Ecto neural progenitor cell (in vitro differentiated cells): ENCODE results near the gene METTL13.

Experiments used
- DNase-seq: peaks from one replicate; pipeline ENCODE4 v3.0.0-alpha.2; 2018; ENCODE audit warnings: low spot score

The METTL13 gene

GRCh38 chr1:171781176-171781875, at the start of gene METTL13:
Gene METTL13, plus strand, starts transcription at chr1:171781660. Its CDS starts 308 bp downstream, at chr1:171781968.
- peak; percentile 98 for DNase-seq

- no peak for DNase-seq
Measured at GRCh38 chr1:171736196-171736595, 45.3 kb upstream of the METTL13 start.

- no peak for DNase-seq
Measured at GRCh38 chr1:171738911-171739310, 42.5 kb upstream of the METTL13 start.

GRCh38 chr1:171739656-171740055, 41.8 kb upstream of the METTL13 start:
- DNase-seq = no peak

GRCh38 chr1:171740356-171740863, 41.0 kb upstream of the METTL13 start:
- DNase-seq = no peak

- DNase-seq = peak; percentile 46
Measured at GRCh38 chr1:171740987-171741871, 40.2 kb upstream of the METTL13 start.

GRCh38 chr1:171741872-171742576, 39.4 kb upstream of the METTL13 start, which contains the start of gene VAMP4:
Gene VAMP4, minus strand, starts transcription at chr1:171742065. Its CDS starts 3,651 bp downstream, at chr1:171738414.
- peak; percentile 89 for DNase-seq

GRCh38 chr1:171742577-171742922, 38.9 kb upstream of the METTL13 start:
- DNase-seq = peak; percentile 49

- DNase-seq = no peak
Measured at GRCh38 chr1:171743081-171743870, 38.2 kb upstream of the METTL13 start.

- no peak for DNase-seq
Measured at GRCh38 chr1:171744986-171745385, 36.5 kb upstream of the METTL13 start.

GRCh38 chr1:171748651-171749050, 32.8 kb upstream of the METTL13 start:
- no peak for DNase-seq

- no peak for DNase-seq
Measured at GRCh38 chr1:171751221-171751620, 30.2 kb upstream of the METTL13 start.

- no peak for DNase-seq
Measured at GRCh38 chr1:171753182-171753581, 28.3 kb upstream of the METTL13 start.

GRCh38 chr1:171753685-171754352, 27.6 kb upstream of the METTL13 start:
- DNase-seq = no peak

- DNase-seq = no peak
Measured at GRCh38 chr1:171754353-171754705, 27.1 kb upstream of the METTL13 start.

GRCh38 chr1:171754971-171755370, 26.5 kb upstream of the METTL13 start:
- DNase-seq = no peak

GRCh38 chr1:171756856-171757255, 24.6 kb upstream of the METTL13 start:
- DNase-seq = no peak

GRCh38 chr1:171758011-171758410, 23.4 kb upstream of the METTL13 start:
- no peak for DNase-seq

- no peak for DNase-seq
Measured at GRCh38 chr1:171762143-171762563, 19.3 kb upstream of the METTL13 start.

- no peak for DNase-seq
Measured at GRCh38 chr1:171763764-171764163, 17.7 kb upstream of the METTL13 start.

- no peak for DNase-seq
Measured at GRCh38 chr1:171769171-171769570, 12.3 kb upstream of the METTL13 start.
